ENCODE results near the gene NRN1. TPM values are rescaled to one million over a fixed set of nuclear protein-coding genes. Genes with fewer than 3 reads are reported as not detected.

Gene NRN1
- total and polyA plus RNA-seq, 2 experiments from 2014 or later, result 50.5 to 94.6 TPM

DNA sequence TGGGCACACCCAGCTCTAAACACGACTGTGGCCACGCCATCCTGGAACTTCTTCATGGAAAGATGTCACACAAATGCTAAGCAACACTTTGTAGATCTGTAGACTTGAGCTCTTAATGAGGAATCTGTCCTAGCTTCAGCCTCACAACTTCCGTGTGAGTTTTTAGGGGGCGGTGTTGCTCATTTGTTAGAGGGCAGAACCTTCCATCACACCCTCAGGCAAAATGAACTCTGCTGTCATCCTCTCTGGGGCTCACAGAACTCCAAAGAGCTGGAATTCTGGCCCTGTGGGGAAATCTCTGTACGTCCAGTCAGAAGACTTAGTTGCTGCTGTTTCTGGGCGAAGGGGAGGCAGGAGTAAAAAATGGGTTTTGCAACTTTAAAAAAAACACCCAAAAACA, 49.8 kb downstream of the NRN1 start:
- Histone ChIP-seq H3K27ac (no peak overlapping the region), H4K20me1 (ENCODE audit: insufficient read depth) (no peaks in the 10 kb centered on the region), H3K27me3 (replicated peaks; ENCODE audit: insufficient read depth) (no peaks in the 10 kb centered on the region), H2AFZ (0 out of 2 replicates have a peak overlapping the region, but pooled peaks have one; percentile 35), H3K4me3 (no peak overlapping the region), H3K4me2 (ENCODE audit: unreplicated experiment) (no peak overlapping the region), H3K36me3 (ENCODE audit: low read depth) (no peaks in the 10 kb centered on the region), H3K9ac (no peak overlapping the region), H3K9me2 (ENCODE audit: insufficient read depth) (no peaks in the 10 kb centered on the region), H3K79me2 (ENCODE audit: insufficient read depth) (no peaks in the 10 kb centered on the region), H3K4me1 (ENCODE audit: insufficient read depth) (0 out of 2 replicates have a peak, but pooled peaks cover 8% of the 10 kb centered on the region), H3F3A (ENCODE audit: insufficient read depth) (no peaks in the 10 kb centered on the region), H3K9me3 (ENCODE audit: low read depth) (no peaks in the 10 kb centered on the region)
- 46 to 49% methylated on average over 6 of the region's 6 CpGs for WGBS, 2 experiments (ENCODE audit: low coverage in 1 of 2, low lambda C conversion rate in 2 of 2, missing lambda C conversion rate in 2 of 2)
- peak; percentile 33 for DNase-seq
- TF ChIP-seq EZH2phosphoT487 (IDR thresholded peaks at IDR 0.05; ENCODE audit: insufficient read depth, low read depth) (no peak), EZH2 (IDR thresholded peaks at IDR 0.05; ENCODE audit: insufficient read depth, poor library complexity, severe bottlenecking) (no peak)
- in situ Hi-C loops (cut with MboI), result no loop called here

DNA sequence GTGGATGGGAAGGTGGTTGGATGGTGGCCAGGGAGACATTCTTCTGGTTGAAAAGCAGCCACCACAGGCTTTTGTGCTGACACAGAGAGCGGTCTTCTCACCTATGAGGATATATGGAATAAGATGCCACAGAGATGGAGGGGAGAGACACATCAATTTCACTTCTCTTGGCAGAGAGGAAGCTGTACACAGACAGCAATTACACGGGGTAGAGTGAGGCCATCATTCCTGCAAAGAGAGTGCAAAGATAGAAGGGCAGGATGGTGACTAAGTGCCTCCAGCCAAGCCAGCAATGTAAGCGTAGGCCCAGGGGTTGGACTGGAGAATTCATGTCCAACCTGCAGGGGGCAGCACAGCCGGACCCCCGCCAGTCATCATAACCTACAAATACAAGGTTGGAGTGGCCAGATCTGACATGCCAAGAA, 56.4 kb downstream of the NRN1 start:
- peak; percentile 73 for DNase-seq
- Histone ChIP-seq H3K9ac (no peak overlapping the region), H3K4me2 (ENCODE audit: unreplicated experiment) (no peak overlapping the region), H3K36me3 (ENCODE audit: low read depth) (no peaks in the 10 kb centered on the region), H3K79me2 (ENCODE audit: insufficient read depth) (no peaks in the 10 kb centered on the region), H3K9me3 (ENCODE audit: low read depth) (no peaks in the 10 kb centered on the region), H2AFZ (no peak overlapping the region; the same call in 1 of the 2 replicates), H4K20me1 (ENCODE audit: insufficient read depth) (no peaks in the 10 kb centered on the region), H3K27me3 (replicated peaks; ENCODE audit: insufficient read depth) (no peaks in the 10 kb centered on the region), H3K9me2 (ENCODE audit: insufficient read depth) (no peaks in the 10 kb centered on the region), H3K4me1 (ENCODE audit: insufficient read depth) (peaks cover 8% of the 10 kb centered on the region), H3F3A (ENCODE audit: insufficient read depth) (no peaks in the 10 kb centered on the region), H3K27ac (no peak overlapping the region), H3K4me3 (no peak overlapping the region)
- TF ChIP-seq EZH2 (IDR thresholded peaks at IDR 0.05; ENCODE audit: insufficient read depth, poor library complexity, severe bottlenecking), result no peak
- TF ChIP-seq EZH2phosphoT487 (IDR thresholded peaks at IDR 0.05; ENCODE audit: insufficient read depth, low read depth), result no peak
- in situ Hi-C loops (cut with MboI), result no loop called here
- 38 to 42% methylated on average over 5 of the region's 5 CpGs for whole genome bisulfite sequencing, 2 experiments (ENCODE audit: low coverage in 1 of 2, low lambda C conversion rate in 2 of 2, missing lambda C conversion rate in 2 of 2)

Measured in GM23248 (cell line).